Stimulated activated CD8-positive, alpha-beta memory T cell treated with anti-CD3 and anti-CD28 coated beads, Interleukin-7, amount 100 ng/mL, for 48 hours (primary cell): Measurements from ENCODE around the gene HHLA2.
"Not testable (repeated sequence)": the region's sequence is repeated elsewhere in the genome, so short reads cannot be mapped to it uniquely, and the experiment has no call there.

Experiments
- DNase-seq, 2 donors: peaks; one replicate each; pipeline ENCODE4 v3.0.0-alpha.2; 2020; ENCODE audit warnings: low read depth in 1 of 2; ENCODE audit errors: extremely low read depth in 1 of 2

The HHLA2 gene

DNA sequence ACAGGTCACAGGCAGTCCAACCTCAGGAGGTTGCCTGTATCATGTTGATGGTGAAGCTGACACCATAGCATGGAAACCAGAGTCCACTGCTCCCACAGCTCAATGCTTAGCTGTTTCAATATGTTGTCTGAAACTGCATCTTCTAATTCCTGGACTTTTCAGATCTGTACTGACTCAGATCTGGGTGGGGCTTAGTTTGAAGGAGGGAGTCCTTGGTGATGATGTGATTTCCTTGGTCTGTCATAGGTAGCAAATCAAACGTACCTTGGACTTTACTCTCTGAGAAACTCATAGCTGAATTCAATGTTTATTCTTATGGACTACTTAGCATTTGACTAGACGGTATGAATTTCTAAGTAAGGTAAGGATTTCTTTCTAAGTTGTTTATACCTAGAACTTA lies at the start of gene HHLA2:
HHLA2 (plus strand) TSS at position 310 of the 400 bp plus-strand sequence. CDS start 55,266 bp downstream, outside the sequence.
- DNase-seq = peak in 1 of 2 donors; percentile 39

DNA sequence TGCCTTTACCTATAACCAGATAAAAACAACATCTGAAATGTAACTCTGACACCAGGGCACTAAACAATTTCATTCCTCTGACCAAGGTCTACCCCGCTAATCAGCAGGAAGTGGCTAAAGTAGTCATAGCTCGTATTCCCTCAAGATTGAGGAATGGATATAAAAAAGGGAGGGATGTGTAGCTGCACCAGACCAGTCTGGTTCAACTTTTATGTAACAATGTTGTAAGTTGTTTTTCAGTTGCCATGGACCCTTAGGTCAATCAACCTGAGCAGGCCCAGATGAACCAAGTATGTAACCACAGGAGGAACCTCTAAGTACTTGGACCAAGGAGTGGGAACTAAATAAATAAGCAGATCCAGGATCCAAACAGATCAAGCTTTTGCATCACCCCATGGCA lies 45.7 kb upstream of the HHLA2 start:
- no peak for DNase-seq

DNA sequence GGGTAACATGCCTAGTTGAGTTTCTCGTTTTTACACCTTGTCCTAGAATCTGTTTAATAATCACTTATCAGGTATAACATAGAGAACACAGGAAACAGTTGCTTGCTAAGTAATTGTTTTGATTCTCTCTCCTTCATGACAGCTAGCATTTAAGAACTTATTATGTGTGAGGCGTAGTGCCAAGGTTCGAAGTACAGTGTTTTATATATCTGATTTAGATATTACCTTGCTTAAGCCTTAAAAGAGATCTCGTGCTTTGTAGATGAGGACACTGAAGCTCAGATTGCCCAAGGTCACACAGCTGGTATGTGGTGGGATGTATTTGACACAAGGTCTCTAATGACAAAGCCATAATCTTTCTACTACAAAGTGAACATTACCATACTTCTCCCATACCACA lies 45.1 kb upstream of the HHLA2 start:
- DNase-seq = no peak

DNA sequence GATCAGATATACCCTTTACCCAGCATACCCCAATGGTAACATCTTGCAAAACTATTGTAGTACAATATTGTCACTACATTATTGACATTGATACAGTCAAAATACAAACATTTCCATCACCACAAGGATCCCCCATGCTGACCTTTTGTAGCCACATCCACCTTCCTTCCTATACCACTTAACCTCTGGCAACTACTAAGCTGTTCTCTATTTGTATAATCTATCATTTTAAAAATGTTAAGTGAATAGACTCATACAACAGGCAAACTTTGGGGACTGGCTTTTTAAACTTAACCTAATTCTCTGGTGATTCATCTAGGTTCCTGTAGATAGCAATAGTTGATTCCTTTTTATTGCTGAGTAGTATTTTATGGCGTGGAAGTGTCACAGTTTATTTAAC lies 44.5 kb upstream of the HHLA2 start:
- DNase-seq = no peak

DNA sequence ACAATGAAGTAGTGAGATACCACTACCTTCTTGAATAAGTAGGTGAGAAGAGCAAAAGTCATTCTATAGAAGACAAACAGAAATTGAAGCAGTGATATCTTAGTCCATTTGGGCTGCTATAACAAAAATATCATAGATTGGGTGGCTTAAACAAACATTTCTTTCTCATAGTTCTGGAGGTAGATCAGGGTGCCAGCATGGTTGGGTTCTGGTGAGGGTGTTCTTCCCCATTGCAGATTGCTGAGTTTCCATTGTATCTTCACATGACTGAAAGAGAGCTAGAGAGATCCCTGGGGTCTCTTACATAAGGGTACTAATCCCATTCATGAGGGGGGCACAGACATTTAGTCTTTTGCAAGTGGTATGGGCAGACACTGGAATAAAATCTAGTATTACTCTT lies 41.2 kb upstream of the HHLA2 start:
- DNase-seq = no peak

DNA sequence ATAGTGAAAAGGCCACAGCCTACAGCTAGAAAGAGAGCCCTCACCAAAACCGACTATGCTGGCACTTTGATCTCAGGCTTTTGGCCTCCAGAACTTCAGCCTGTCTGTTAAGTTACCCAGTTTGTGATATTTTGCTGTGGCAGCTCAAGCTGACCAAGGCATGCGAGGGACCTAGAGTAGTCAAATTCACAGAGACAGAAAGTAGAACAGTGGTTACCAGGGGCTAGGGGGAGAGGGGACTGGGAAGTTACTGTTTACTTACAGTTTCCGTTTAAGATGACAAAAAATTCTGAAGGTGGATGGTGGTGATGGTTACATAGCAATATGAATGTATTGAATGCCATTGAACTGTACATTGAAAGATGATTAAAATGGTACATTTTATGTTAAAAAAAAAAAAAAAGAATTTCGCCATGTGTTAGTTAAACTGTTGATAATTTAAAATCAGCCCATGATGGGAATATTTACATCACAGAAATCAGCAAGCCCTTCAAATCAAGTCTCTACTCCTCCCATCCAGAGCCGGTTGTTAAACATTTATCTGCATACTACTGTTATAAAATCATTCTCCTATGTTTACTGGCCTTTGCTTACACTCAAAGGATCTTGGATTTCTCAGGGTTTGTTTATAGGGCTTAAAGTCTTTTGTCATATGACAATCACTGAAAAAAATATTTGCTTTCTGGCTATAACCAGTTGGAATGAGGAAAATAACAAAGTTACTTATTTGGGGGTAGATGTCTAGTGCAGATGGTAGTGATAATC lies 31.6 kb upstream of the HHLA2 start:
- not testable (repeated sequence) for DNase-seq

- not testable (repeated sequence) for DNase-seq
Measured at GRCh38 chr3:108268235-108268634, 28.1 kb upstream of the HHLA2 start.

DNA sequence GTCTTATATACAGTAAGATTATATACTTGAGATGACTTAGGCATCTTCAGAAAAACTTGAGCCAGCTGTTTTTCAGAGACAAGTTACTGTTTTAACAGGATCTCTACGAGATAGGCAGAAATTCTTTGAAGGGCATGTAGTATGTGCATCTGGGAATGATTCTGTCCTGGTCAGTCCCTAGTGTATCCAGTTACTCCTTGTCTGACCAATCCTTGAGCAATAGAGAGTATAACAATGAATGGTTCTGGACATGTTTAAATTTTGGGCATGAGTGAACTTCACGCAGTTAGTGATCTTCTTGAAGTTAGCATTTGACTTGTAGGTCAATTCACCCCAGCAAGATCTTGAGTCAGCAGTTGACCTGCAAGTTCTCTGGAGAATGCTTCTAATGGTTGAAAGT lies 24.7 kb upstream of the HHLA2 start:
- DNase-seq = no peak

- DNase-seq = not testable (repeated sequence)
Measured at GRCh38 chr3:108279066-108279465, 17.3 kb upstream of the HHLA2 start.

GRCh38 chr3:108280476-108280875 lies 15.9 kb upstream of the HHLA2 start:
- no peak for DNase-seq

DNA sequence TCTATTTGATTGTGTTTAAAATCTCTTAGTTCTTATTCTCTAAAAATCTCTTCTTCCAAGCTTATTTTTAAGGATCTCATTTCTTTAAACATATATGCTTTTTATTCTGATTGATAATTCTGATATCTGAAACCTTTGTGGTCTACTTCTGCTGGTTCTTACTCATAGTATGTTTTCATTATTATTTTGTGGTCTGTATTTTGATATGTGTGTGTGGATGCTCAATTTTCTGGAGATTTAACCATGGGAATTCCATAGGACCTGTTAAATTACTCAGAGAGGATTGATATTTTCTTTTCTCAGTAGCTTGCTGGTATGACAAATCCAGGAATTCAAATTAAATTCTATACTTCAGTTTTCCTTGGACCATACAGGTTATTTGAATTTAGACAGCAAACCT lies 14.7 kb upstream of the HHLA2 start:
- no peak for DNase-seq

GRCh38 chr3:108283006-108283405 lies 13.3 kb upstream of the HHLA2 start:
- no peak for DNase-seq

DNA sequence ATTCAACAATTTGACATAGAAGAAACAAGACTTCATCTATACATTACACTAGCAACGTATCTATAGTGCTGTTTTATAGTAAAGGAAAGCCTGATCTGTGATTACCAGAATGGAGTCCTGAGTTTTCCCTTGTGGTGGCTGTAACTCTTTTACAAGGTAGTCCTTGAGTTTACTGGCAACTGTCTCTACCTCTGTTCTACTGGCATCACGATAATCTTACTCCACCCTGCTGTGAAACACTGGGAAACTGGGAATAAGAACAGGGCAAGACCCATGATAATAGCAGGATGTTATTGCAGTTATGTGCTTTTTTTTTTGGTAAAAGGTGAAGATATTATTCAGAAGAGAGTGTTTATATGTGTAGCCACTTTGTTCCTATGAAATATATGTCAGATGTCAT lies 12.4 kb upstream of the HHLA2 start:
- no peak for DNase-seq

DNA sequence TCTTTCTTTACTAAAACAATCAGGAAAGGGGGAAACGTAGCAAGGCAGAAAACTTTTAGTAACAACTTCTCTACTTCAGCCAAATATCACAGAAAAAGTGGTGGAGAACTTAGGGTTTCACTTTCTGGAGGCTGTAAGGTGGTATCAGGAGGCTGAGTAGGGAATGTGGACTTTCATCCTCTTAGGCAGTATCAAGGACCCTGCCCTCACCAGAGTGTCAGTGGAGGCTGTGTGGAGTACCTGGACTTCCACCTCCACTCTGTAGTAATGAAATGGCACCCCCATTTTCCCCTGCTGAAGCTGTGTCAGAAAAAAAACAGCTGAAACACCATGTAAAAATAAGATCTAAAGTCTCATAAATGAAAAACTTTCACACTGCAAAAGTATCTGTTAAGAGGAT lies 11.2 kb upstream of the HHLA2 start:
- no peak for DNase-seq

- no peak for DNase-seq
Measured at GRCh38 chr3:108287146-108287545, 9.2 kb upstream of the HHLA2 start.

- not testable (repeated sequence) for DNase-seq
Measured at GRCh38 chr3:108288193-108288592, 8.2 kb upstream of the HHLA2 start.

- no peak for DNase-seq
Measured at GRCh38 chr3:108289159-108289558, 7.2 kb upstream of the HHLA2 start.

DNA sequence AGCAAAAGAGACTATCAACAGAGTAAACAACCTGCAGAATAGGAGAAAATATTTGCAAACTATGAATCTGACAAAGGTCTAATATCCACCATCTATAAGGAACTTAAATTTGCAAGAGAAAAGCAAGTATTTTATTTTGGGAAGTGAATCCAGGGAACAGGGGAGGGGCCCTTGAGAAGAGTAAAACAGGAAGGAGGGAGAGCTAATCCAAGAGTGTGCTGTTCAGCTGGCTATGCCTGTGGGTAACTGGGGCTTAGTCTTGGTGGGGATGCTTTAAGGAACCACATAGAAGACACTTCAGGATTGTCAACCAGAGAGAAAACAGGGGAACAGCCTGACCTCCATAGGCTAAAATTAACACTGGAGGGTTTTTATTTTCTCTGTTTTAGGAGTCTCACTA lies 3.9 kb upstream of the HHLA2 start:
- DNase-seq = no peak

- no peak for DNase-seq
Measured at GRCh38 chr3:108292905-108293328, 3.4 kb upstream of the HHLA2 start.

DNA sequence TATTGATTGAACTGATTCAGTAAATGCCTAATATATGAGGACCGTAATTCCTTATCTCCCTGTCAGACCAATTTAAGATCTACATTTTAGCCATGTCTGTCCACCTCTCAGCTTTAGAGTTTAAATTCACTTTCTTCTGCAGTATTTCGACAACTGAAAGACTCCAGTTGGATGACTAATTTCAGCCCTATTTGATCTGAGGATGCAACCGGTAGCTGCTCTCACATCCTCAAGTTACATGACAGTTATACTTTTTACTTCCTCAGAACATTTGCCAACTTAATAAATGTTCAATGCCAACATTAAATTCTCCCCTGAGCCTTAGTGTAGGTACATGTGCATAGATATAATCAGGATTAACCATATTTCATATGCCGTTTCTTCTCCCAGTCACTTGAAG lies 2.5 kb upstream of the HHLA2 start:
- no peak for DNase-seq

- no peak for DNase-seq
Measured at GRCh38 chr3:108295421-108296175, 750 bp upstream of the HHLA2 start.

- DNase-seq = no peak
Measured at GRCh38 chr3:108297647-108298046, 1.3 kb downstream of the HHLA2 start.
